Fibroblast of skin of abdomen (primary cell): Measurements from ENCODE around the gene CD80.
A peak's percentile ranks its signal among the peaks of the same experiment; 100 is the strongest.
"Not testable (repeated sequence)": the region's sequence is repeated elsewhere in the genome, so short reads cannot be mapped to it uniquely, and the experiment has no call there.

Experiments
- DNase-seq: peaks from one replicate; pipeline ENCODE4 v3.0.0-alpha.2; 2013

Gene CD80

GRCh38 chr3:119582178-119582577 is 22.8 kb upstream of the CD80 start:
- no peak for DNase-seq

GRCh38 chr3:119580067-119580760 is 20.8 kb upstream of the CD80 start:
- DNase-seq: peak; percentile 28

- peak; percentile 70 for DNase-seq
Measured at GRCh38 chr3:119579366-119580066, 20.1 kb upstream of the CD80 start, which contains the start of gene ADPRH. Gene ADPRH (plus strand): TSS chr3:119579492. CDS start chr3:119582170, 2,678 bp downstream.

- no peak for DNase-seq
Measured at GRCh38 chr3:119575507-119575906, 16.1 kb upstream of the CD80 start.

GRCh38 chr3:119571688-119572087 is 12.3 kb upstream of the CD80 start:
- DNase-seq: no peak

GRCh38 chr3:119571230-119571629 is 11.8 kb upstream of the CD80 start:
- no peak for DNase-seq

GRCh38 chr3:119570229-119570628 is 10.8 kb upstream of the CD80 start:
- DNase-seq: no peak

GRCh38 chr3:119569156-119569555 is 9.7 kb upstream of the CD80 start:
- no peak for DNase-seq

- DNase-seq: not testable (repeated sequence)
Measured at GRCh38 chr3:119563334-119563733, 3.9 kb upstream of the CD80 start.

GRCh38 chr3:119562307-119562961 is 3.0 kb upstream of the CD80 start:
- DNase-seq: no peak

- no peak for DNase-seq
Measured at GRCh38 chr3:119560160-119560559, 746 bp upstream of the CD80 start.

GRCh38 chr3:119558626-119559317 is 642 bp downstream of the CD80 start:
- no peak for DNase-seq

- no peak for DNase-seq
Measured at GRCh38 chr3:119557877-119558269, 1.5 kb downstream of the CD80 start.

- no peak for DNase-seq
Measured at GRCh38 chr3:119557192-119557876, 2.1 kb downstream of the CD80 start.

- no peak for DNase-seq
Measured at GRCh38 chr3:119555929-119556328, 3.5 kb downstream of the CD80 start.

GRCh38 chr3:119555309-119555735 is 4.1 kb downstream of the CD80 start:
- DNase-seq: no peak

- DNase-seq: no peak
Measured at GRCh38 chr3:119553823-119554415, 5.5 kb downstream of the CD80 start.

GRCh38 chr3:119552928-119553327 is 6.5 kb downstream of the CD80 start:
- not testable (repeated sequence) for DNase-seq

GRCh38 chr3:119551598-119551997 is 7.8 kb downstream of the CD80 start:
- DNase-seq: no peak

- DNase-seq: peak; percentile 2
Measured at GRCh38 chr3:119550192-119550910, 9.1 kb downstream of the CD80 start.

- DNase-seq: no peak
Measured at GRCh38 chr3:119548341-119548740, 11.1 kb downstream of the CD80 start.
